IMR-90 (cell line): ENCODE results near the gene CAPN7.

ENCODE experiments used
- BHLHE40 ChIP-seq: fragments of 150-350 bp; IDR thresholded peaks from 2 replicates; pipeline ENCODE4 v1.6.1; 2016; ENCODE audit warnings: mild to moderate bottlenecking, low read depth, low read length
- CEBPB ChIP-seq: IDR thresholded peaks from 2 replicates; pipeline ENCODE4 v1.6.1; 2012; ENCODE audit warnings: low read depth, low read length, improper control_type of control experiment
- CHD1 ChIP-seq: IDR thresholded peaks from 2 replicates; pipeline ENCODE4 v1.6.1; 2012; ENCODE audit warnings: low read depth, low read length, improper control_type of control experiment
- FOS ChIP-seq: fragments of 150-350 bp; IDR thresholded peaks from 2 replicates; pipeline ENCODE4 v1.6.1; 2016; ENCODE audit warnings: low read depth, low read length
- MAZ ChIP-seq: IDR thresholded peaks from 2 replicates; pipeline ENCODE4 v1.6.1; 2012; ENCODE audit warnings: low read depth, mild to moderate bottlenecking, low read length, improper control_type of control experiment, moderate library complexity, borderline replicate concordance
- POLR2A ChIP-seq: IDR thresholded peaks from 2 replicates; pipeline ENCODE4 v1.6.1; 2012; ENCODE audit warnings: mild to moderate bottlenecking, low read depth, low read length
- RAD21 ChIP-seq: IDR thresholded peaks from 2 replicates; pipeline ENCODE4 v1.6.1; 2012; ENCODE audit warnings: low read length, improper control_type of control experiment
- RCOR1 ChIP-seq: IDR thresholded peaks from 2 replicates; pipeline ENCODE4 v1.6.1; 2012; ENCODE audit warnings: mild to moderate bottlenecking, low read length, improper control_type of control experiment; ENCODE audit not compliant: insufficient replicate concordance
- RFX5 ChIP-seq: IDR thresholded peaks from 2 replicates; pipeline ENCODE4 v1.8.0; 2012; ENCODE audit warnings: low read depth, mild to moderate bottlenecking, low read length, moderate library complexity
- SMC3 ChIP-seq: fragments of 150-350 bp; IDR thresholded peaks from 2 replicates; pipeline ENCODE4 v1.6.1; 2016; ENCODE audit warnings: low read depth, mild to moderate bottlenecking, antibody characterized with exemption, low read length, moderate library complexity
- TF ChIP-seq, protein P1 (sequence below): conservative IDR thresholded peaks from 2 replicates; pipeline ENCODE4 v1.5.1; 2012; ENCODE audit warnings: mild to moderate bottlenecking, low read depth, low read length, improper control_type of control experiment
- TF ChIP-seq, protein P2 (sequence below): fragments of 150-350 bp; IDR thresholded peaks from 2 replicates; pipeline ENCODE4 v1.6.1; 2016; ENCODE audit warnings: low read depth, mild to moderate bottlenecking, low read length, moderate library complexity, borderline replicate concordance

DNA sequence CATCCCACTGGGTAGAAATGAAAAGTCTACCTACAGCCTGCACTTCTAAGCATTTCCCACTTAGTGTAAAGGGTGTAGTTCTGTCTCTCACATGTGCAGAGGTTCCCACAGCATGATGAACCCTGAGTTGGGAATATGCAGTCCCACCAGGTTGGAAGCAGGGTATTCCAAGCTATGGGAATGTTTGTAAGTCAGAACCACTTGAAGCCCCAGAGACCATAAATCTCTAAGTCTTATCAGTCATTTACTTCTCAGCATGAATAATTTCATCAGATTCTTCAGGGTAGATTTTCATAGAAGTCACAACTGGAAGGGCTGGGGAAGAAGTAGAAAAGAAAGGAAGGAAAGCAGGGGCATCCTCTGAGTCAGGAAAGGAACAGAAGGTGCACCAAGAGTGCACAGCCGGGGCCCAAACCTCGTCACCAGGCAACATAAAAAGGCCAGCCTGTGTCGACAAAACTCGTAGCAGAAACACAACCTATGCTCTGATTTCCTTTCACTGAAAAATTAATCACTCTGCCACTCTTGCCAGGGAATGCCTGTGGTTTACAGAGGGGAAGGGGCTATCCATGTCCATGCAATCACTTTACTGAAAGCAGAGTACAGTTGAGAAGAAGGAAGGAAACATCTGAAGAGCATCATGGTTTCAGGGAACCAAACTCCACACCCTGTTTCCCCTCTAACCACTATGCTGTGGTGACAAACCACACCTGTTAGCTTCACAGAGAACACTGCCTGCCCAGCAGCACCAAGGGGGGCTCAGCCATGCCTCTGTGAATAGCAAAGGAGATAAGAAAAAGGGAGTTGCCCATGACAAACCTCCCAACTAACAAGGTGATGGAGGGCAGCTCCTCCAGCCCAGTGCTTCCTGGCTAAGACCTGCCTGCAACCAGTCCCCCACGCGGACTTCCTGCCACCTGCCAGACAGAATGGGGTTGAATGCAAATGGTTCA, 85.8 kb downstream of the CAPN7 start:
- TF ChIP-seq, protein P1, sequence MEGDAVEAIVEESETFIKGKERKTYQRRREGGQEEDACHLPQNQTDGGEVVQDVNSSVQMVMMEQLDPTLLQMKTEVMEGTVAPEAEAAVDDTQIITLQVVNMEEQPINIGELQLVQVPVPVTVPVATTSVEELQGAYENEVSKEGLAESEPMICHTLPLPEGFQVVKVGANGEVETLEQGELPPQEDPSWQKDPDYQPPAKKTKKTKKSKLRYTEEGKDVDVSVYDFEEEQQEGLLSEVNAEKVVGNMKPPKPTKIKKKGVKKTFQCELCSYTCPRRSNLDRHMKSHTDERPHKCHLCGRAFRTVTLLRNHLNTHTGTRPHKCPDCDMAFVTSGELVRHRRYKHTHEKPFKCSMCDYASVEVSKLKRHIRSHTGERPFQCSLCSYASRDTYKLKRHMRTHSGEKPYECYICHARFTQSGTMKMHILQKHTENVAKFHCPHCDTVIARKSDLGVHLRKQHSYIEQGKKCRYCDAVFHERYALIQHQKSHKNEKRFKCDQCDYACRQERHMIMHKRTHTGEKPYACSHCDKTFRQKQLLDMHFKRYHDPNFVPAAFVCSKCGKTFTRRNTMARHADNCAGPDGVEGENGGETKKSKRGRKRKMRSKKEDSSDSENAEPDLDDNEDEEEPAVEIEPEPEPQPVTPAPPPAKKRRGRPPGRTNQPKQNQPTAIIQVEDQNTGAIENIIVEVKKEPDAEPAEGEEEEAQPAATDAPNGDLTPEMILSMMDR: no peak
- TF ChIP-seq RAD21 (no peak), RFX5 (no peak), CEBPB (no peak), POLR2A (no peak), SMC3 (no peak), RCOR1 (no peak), CHD1 (no peak), MAZ (no peak), BHLHE40 (no peak), FOS (no peak)
- TF ChIP-seq, protein P2, sequence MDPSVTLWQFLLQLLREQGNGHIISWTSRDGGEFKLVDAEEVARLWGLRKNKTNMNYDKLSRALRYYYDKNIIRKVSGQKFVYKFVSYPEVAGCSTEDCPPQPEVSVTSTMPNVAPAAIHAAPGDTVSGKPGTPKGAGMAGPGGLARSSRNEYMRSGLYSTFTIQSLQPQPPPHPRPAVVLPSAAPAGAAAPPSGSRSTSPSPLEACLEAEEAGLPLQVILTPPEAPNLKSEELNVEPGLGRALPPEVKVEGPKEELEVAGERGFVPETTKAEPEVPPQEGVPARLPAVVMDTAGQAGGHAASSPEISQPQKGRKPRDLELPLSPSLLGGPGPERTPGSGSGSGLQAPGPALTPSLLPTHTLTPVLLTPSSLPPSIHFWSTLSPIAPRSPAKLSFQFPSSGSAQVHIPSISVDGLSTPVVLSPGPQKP: no peak
